Kasumi-1 (cell line): ENCODE results near the gene GDA.
A peak's percentile ranks its signal among the peaks of the same experiment; 100 is the strongest.

Experiments
- DNase-seq, 2 experiments: peaks; one replicate each; lab custom pipeline; 2025; lab: John Stamatoyannopoulos, UW

Gene GDA

GRCh38 chr9:72150661-72151060 lies 1.4 kb downstream of the GDA start:
- no peak for DNase-seq

- no peak for DNase-seq
These were observed 1.9 kb downstream of the GDA start for GRCh38 chr9:72151104-72151503.

- DNase-seq, result no peak
These were observed 5.4 kb downstream of the GDA start for GRCh38 chr9:72154468-72155285.

GRCh38 chr9:72155301-72155700 lies 6.1 kb downstream of the GDA start:
- no peak for DNase-seq

DNA sequence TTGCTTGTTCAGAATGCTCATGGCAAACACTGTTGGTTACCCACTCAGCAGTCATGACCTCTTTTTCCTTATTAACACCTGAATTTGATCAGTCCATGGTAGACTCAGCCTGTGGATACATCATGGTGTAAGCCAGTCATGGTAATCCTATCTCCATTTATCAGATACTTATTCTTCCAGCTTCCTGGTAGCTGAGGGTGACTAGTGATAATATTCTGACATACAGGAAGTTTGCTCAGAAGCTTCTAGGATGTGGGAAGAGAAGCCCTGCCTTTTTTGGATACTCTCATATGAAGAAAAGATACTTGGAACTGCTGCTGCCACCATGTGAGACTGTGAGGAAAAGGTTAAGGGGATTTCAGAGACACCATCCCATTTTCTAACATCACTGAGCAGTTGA lies 7.3 kb downstream of the GDA start:
- DNase-seq, result no peak

DNA sequence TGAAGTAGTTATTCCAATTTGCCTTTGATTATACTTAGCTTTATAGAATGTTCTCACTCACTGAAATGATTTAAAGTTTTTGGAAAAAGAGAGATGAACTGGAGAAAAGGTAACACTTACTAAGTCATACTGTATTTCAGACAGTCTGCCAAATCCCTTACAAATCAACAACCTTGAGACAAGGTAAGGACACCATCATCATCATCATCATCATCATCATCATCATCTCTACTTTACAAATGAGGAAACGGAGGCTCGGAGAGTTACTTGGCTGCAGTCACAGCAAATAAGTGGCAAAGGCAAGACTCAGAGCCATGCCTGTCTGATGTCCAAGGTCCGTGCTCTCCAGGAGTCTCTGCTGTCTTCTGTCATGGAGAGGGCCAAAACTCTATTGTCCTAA lies 9.4 kb downstream of the GDA start:
- DNase-seq, result no peak

DNA sequence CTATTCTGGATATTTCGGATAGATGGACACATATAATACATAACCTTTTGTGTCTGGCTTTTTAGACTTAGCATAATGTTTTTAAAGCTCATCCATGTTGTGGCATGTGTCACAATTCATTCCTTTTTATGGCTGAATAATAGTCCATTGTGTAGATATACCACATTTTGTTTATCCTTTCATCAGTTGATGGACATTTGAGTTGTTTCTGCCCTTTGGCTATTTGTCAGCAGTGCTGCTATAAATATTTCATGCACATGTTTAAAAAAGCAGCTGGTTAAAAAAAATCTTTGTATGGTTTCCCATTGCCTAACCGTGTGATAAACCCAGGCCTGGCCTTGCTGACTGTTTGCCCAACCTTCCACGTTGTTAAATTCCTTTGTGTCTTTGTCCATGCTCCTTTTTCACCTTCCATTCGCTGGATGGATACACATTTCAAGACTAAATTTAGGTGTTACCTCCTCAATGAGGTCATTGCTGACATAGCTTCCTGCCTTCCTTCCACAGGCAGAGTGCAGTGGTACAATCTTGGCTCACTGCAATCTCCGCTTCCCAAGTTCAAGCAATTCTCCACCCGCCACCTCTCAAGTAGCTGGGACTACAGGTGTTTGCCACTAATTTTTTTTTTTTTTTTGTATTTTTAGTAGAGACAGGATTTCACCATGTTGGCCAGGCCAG lies 11.3 kb downstream of the GDA start:
- no peak for DNase-seq

- no peak for DNase-seq
These were observed 16.1 kb downstream of the GDA start for GRCh38 chr9:72165326-72165725.

DNA sequence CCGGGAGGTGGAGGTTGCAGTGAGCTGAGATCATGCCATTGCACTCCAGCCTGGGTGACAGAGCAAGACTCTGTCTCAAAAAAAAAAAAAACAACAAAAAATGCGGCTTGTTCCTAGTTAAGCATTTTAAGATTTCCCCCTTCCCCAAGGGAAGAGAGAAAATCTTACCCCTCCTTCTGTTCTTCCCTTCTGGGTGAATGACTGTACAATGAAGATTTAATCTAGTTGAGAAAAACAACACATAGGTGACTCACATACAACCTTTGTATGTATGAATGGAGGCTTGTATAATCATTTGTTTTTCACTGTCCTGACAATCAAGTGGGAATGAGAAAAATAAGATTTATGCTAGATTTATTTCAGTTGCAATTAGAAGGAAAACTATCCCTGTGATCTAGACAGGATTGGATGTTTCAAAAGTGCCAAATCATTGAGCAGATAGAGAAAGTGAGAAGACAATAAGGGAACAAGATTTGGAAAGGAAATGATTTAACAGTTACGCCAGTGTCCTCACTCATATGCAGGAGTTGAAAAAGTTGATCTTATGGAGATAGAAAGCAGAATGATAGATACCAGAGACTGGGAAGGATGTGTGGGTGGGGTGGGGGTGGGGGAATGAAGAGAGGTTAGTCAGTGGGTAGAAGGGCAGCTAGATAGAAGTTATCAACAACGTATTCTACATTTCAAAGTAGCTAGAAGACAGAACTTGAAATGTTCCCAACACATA lies 16.7 kb downstream of the GDA start:
- no peak for DNase-seq

- DNase-seq, result no peak
These were observed 18.8 kb downstream of the GDA start for GRCh38 chr9:72168075-72168474.

GRCh38 chr9:72169178-72169577 lies 19.9 kb downstream of the GDA start:
- DNase-seq, result no peak

- no peak for DNase-seq
These were observed 23.8 kb downstream of the GDA start for GRCh38 chr9:72173080-72173479.

- no peak for DNase-seq
These were observed 36.3 kb downstream of the GDA start for GRCh38 chr9:72185561-72185960.

DNA sequence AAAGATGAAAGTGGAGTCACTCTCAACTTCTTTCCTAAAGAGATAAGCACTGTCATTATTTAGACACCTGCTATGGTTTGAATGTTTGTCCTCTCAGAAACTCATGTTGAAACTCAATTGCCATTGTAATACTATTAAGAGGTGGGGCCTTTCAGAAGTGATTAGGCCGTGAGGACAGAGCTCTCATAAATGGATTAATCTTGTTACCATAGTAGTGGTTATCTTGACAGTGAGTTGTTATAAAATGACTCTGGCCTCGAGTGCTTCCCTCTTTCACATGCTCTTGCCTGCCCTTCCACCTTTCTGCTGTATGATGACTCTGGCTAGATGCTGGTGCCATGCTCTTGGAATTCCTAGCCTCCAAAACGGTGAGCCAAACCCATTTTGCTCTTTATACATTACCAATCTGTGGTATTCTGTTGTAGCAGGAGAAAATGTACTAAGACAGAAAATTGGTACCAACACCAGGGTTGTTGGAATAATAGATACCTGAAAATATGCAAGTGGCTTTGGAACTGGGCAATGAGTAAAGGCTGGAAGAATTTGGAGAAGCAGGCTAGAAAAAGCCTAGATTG lies 38.0 kb downstream of the GDA start:
- DNase-seq, result no peak

DNA sequence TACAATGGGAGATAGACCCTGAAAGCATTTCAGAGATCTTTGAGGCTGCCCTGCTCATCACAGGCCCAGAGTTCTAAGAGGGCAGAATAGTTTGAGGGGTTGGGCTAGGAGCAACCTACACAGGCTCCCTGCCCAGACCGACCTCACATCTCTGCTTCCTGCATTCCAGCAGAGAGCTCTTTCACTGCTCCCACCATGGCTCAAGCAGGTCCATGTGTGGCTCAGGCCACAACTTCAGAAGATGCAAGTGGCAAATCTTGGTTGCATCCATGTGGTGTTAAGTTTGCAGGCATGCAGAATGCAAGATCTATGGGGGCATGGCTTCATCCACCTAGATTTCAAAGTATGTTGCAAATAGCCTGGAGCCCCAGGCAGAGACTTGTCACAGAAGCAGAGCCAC lies 39.0 kb downstream of the GDA start:
- no peak for DNase-seq

GRCh38 chr9:72193478-72193881 lies 44.2 kb downstream of the GDA start:
- DNase-seq, result no peak

DNA sequence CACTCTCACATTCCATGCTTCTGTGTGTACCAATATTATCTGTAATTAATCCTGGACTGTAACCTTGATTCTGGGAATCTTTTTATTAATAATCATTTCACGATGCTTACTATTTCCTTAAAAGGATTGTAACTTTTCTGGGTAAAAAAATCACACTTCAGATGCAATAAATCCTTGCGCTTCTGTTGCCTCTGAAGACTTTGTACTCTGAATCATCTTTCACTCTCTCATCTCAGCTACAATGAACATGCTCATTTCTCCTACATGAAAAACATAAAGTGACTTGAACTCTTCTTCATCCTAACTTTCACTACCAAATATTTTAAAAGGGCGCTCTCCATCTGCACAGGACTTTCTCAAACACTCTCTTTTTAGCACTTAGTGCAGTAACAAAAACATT lies 50.0 kb downstream of the GDA start:
- no peak for DNase-seq

GRCh38 chr9:72200452-72200851 lies 51.2 kb downstream of the GDA start:
- no peak for DNase-seq

DNA sequence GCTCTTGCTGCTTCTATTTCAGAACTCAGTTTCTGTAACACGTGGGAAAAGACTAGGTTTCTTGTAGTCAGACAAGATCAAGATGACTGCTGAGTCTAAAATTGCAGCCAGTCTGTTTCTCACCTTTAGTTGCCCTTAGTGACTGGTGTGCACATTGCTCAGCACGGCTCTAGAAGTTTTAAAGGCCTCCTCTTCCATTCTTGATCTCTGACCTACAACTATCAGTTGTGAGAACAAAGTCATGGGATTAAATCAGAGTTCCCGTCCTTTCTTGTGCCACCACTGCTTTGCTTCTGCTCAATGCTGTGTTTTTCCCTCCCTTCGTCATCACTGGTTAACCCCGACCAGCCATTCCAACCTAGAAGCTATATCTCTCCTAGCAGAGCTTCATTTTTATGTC lies 52.8 kb downstream of the GDA start:
- DNase-seq, result no peak

GRCh38 chr9:72203205-72203803 lies 54.1 kb downstream of the GDA start:
- peak; percentile 44 to 66 for DNase-seq

GRCh38 chr9:72204062-72204461 lies 54.8 kb downstream of the GDA start:
- DNase-seq, result no peak

DNA sequence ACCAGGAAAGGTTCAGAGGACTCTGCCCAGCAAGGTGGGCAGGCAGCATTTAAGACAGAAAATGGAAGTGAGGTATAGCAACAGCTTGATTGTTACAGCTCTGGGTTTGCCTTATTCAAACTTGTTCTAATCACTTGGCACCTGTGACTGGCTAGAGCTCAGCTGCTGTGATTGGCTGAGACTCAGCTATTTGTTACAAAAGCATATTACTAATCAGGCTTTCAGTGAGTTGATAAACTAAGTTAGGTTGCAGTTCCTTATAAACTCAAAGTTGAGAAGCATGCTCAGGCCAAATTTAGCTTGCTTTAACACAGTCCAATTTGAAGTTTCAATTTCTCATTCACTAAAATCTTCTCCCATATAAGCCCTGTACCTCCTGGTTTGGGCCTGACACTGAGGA lies 56.3 kb downstream of the GDA start:
- no peak for DNase-seq
